SK-N-SH (cell line): ENCODE measurements around the gene FMNL1. TPM values are rescaled to one million over a fixed set of nuclear protein-coding genes. Genes with fewer than 3 reads are reported as not detected.
A peak's percentile ranks its signal among the peaks of the same experiment; 100 is the strongest.

Experiments
- CTCF ChIA-PET: fragments of 300-600, 350-600 bp; formaldehyde crosslinking; extraction: SDS; loops from one replicate; lab custom pipeline; 2021; lab: Yijun Ruan, JAX
- POLR2A ChIA-PET: fragments of 350-600 bp; sonication (Branson Sonifier 250); formaldehyde crosslinking; extraction: SDS; loops from one replicate; lab custom pipeline; 2020; ENCODE audit warnings: antibody characterized with exemption, inconsistent platforms; lab: Yijun Ruan, JAX
- DNase-seq: peaks from one replicate; pipeline ENCODE4 v3.0.0; 2012
- H2AFZ ChIP-seq: fragments of 200-600 bp; sonication (generic); 2 replicates; pipeline ENCODE4 v1.8.1; 2016; ENCODE audit warnings: antibody characterized with exemption, mild to moderate bottlenecking, low read depth
- H3F3A ChIP-seq: fragments of 200-600 bp; sonication (generic); replicated peaks from 2 replicates; pipeline ENCODE3; 2016; ENCODE audit warnings: antibody characterized with exemption, mild to moderate bottlenecking; ENCODE audit not compliant: insufficient read depth
- H3K27ac ChIP-seq, 2 experiments: fragments of 200-500 bp in 1 of 2; fragments of 200-600 bp in 1 of 2; sonication (Bioruptor generic) in 1 of 2; sonication (generic), shearing (Covaris generic) in 1 of 2; 2 replicates each; pipeline versions ENCODE4 v1.5.1 to v1.6.1; 2014 to 2016; ENCODE audit warnings: low read depth in 2 of 2, inconsistent platforms in 1 of 2, low read length in 1 of 2, mild to moderate bottlenecking in 1 of 2, mixed read lengths in 1 of 2
- H3K27me3 ChIP-seq: fragments of 200-600 bp; sonication (generic), shearing (Covaris generic); 2 replicates; pipeline ENCODE4 v1.6.1; 2016; ENCODE audit warnings: mixed run types; ENCODE audit not compliant: insufficient read depth
- H3K36me3 ChIP-seq, 2 experiments: fragments of 200-500 bp in 1 of 2; fragments of 200-600 bp in 1 of 2; sonication (Bioruptor generic) in 1 of 2; sonication (generic) in 1 of 2; replicated peaks in 1 of 2; 2 replicates each; pipeline versions ENCODE3 to v1.5.1; 2014 to 2016; ENCODE audit warnings: low read length in 1 of 2, mild to moderate bottlenecking in 1 of 2; ENCODE audit not compliant: insufficient read depth in 2 of 2, control insufficient read depth in 1 of 2
- H3K4me1 ChIP-seq, 2 experiments: fragments of 200-500 bp in 1 of 2; fragments of 200-600 bp in 1 of 2; sonication (Bioruptor generic) in 1 of 2; sonication (generic), shearing (Covaris generic) in 1 of 2; 2 replicates each; pipeline versions ENCODE4 v1.5.1 to v1.6.1; 2014 to 2016; ENCODE audit warnings: low read depth in 1 of 2, low read length in 1 of 2, mixed run types in 1 of 2; ENCODE audit not compliant: insufficient read depth in 2 of 2, control insufficient read depth in 1 of 2
- H3K4me2 ChIP-seq: fragments of 200-600 bp; sonication (generic), shearing (Covaris generic); 2 replicates; pipeline ENCODE4 v1.6.1; 2017; ENCODE audit warnings: mixed run types
- H3K4me3 ChIP-seq, 2 experiments: fragments of 200-500 bp in 1 of 2; fragments of 200-600 bp in 1 of 2; sonication (Bioruptor generic) in 1 of 2; sonication (generic), shearing (Covaris generic) in 1 of 2; 2 replicates each; pipeline versions ENCODE4 v1.5.1 to v1.8.1; 2014 to 2016; ENCODE audit warnings: low read depth in 2 of 2, inconsistent platforms in 1 of 2, low read length in 1 of 2, mild to moderate bottlenecking in 1 of 2, mixed read lengths in 1 of 2, moderate library complexity in 1 of 2
- H3K79me2 ChIP-seq: fragments of 200-600 bp; sonication (generic); 2 replicates; pipeline ENCODE4 v1.8.1; 2017; ENCODE audit warnings: mild to moderate bottlenecking; ENCODE audit not compliant: insufficient read depth
- H3K9ac ChIP-seq: fragments of 200-600 bp; sonication (generic); 2 replicates; pipeline ENCODE4 v1.6.1; 2017; ENCODE audit warnings: mixed run types
- H3K9me2 ChIP-seq: fragments of 200-600 bp; sonication (generic); 2 replicates; pipeline ENCODE4 v1.6.1; 2017; ENCODE audit warnings: mixed run types
- H3K9me3 ChIP-seq: fragments of 200-600 bp; sonication (generic); 2 replicates; pipeline ENCODE4 v1.6.1; 2017; ENCODE audit warnings: mixed run types, mild to moderate bottlenecking, moderate library complexity
- H4K20me1 ChIP-seq: fragments of 200-600 bp; sonication (generic); 2 replicates; pipeline ENCODE4 v1.6.1; 2017; ENCODE audit warnings: mild to moderate bottlenecking, mixed run types; ENCODE audit not compliant: insufficient read depth
- CTCF ChIP-seq: fragments of 200-600 bp; sonication (generic); IDR thresholded peaks from 2 replicates; pipeline ENCODE4 v1.6.1; 2017; ENCODE audit warnings: antibody characterized with exemption, mild to moderate bottlenecking, moderate library complexity
- EP300 ChIP-seq, 2 experiments: IDR thresholded peaks; 2 replicates each; pipeline versions ENCODE4 v1.4.0 to v1.6.1; 2012; ENCODE audit warnings: borderline replicate concordance in 1 of 2, low read depth in 1 of 2, low read length in 1 of 2
- EZH2phosphoT487 ChIP-seq: fragments of 200-600 bp; sonication (generic); IDR thresholded peaks from 2 replicates; pipeline ENCODE4 v1.6.1; 2017; ENCODE audit warnings: low read depth, mixed run types, mild to moderate bottlenecking, antibody characterized with exemption, moderate library complexity, borderline replicate concordance
- FOSL2 ChIP-seq: IDR thresholded peaks from 2 replicates; pipeline ENCODE4 v1.4.0; 2012; ENCODE audit warnings: low read depth, mild to moderate bottlenecking, moderate library complexity, borderline replicate concordance
- FOXM1 ChIP-seq: IDR thresholded peaks from 2 replicates; pipeline ENCODE4 v1.4.0; 2012; ENCODE audit warnings: low read depth, mild to moderate bottlenecking
- GATA2 ChIP-seq: sonication (generic); formaldehyde crosslinking; IDR thresholded peaks from 2 replicates; pipeline ENCODE4 v1.5.0; 2020; ENCODE audit warnings: mild to moderate bottlenecking, missing genetic modification reagents
- IRF3 ChIP-seq: fragments of 150-350 bp; IDR thresholded peaks from 2 replicates; pipeline ENCODE4 v1.6.1; 2016; ENCODE audit warnings: mild to moderate bottlenecking, low read depth, low read length
- JUND ChIP-seq: IDR thresholded peaks from 2 replicates; pipeline ENCODE4 v1.4.0; 2012
- MEF2A ChIP-seq: IDR thresholded peaks from 2 replicates; pipeline ENCODE4 v1.4.0; 2012; ENCODE audit warnings: low read depth, borderline replicate concordance
- NFIC ChIP-seq: IDR thresholded peaks from 2 replicates; pipeline ENCODE4 v1.4.0; 2012; ENCODE audit warnings: borderline replicate concordance
- NRF1 ChIP-seq: IDR thresholded peaks from 2 replicates; pipeline ENCODE4 v1.6.1; 2012; ENCODE audit warnings: low read depth, mild to moderate bottlenecking, low read length
- RFX5 ChIP-seq: IDR thresholded peaks from 2 replicates; pipeline ENCODE4 v1.6.1; 2012; ENCODE audit warnings: mild to moderate bottlenecking, improper control_type of control experiment, low read length
- SIN3A ChIP-seq: IDR thresholded peaks from 2 replicates; pipeline ENCODE4 v1.6.1; 2012; ENCODE audit warnings: low read depth, mild to moderate bottlenecking, low read length, moderate library complexity, borderline replicate concordance
- SMC3 ChIP-seq: IDR thresholded peaks from 2 replicates; pipeline ENCODE4 v1.6.1; 2012; ENCODE audit warnings: low read depth, low read length, improper control_type of control experiment
- TCF12 ChIP-seq: IDR thresholded peaks from 2 replicates; pipeline ENCODE4 v1.4.0; 2012
- YY1 ChIP-seq: IDR thresholded peaks from 2 replicates; pipeline ENCODE4 v1.4.0; 2012; ENCODE audit warnings: low read depth, mild to moderate bottlenecking
- WGBS: methylation state at CpG from one replicate; pipeline ENCODE4 v1.1.6; 2017; ENCODE audit warnings: low lambda C conversion rate; 5-methylcytosine and 5-hydroxymethylcytosine counted together
- polyA plus RNA-seq, 3 experiments: library from polyadenylated mRNA; depleted of rRNA; stranded (reverse); fragments of >200 nt; gene quantifications; 2 replicates each; pipeline ENCODE4 v1.2.3, GENCODE V29; 2012
- TF ChIP-seq, protein P1 (sequence below): fragments of 150-350 bp; IDR thresholded peaks from 2 replicates; pipeline ENCODE4 v1.6.1; 2017; ENCODE audit warnings: antibody characterized with exemption, low read length, low read depth, borderline replicate concordance
- TF ChIP-seq, protein P2 (sequence below): IDR thresholded peaks from 2 replicates; pipeline ENCODE4; 2012
- TF ChIP-seq, protein P3 (sequence below): IDR thresholded peaks from 2 replicates; pipeline ENCODE4 v1.6.1; 2012; ENCODE audit warnings: mild to moderate bottlenecking, low read depth, low read length, moderate library complexity

FMNL1 gene
- polyA plus RNA-seq, 1 of the 3 experiments (the other 2 are of a cell fraction): 2.8 TPM

- no peak for TF ChIP-seq EZH2phosphoT487
- TF ChIP-seq, protein P1, sequence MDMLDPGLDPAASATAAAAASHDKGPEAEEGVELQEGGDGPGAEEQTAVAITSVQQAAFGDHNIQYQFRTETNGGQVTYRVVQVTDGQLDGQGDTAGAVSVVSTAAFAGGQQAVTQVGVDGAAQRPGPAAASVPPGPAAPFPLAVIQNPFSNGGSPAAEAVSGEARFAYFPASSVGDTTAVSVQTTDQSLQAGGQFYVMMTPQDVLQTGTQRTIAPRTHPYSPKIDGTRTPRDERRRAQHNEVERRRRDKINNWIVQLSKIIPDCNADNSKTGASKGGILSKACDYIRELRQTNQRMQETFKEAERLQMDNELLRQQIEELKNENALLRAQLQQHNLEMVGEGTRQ: no peak
- no peak for TF ChIP-seq MEF2A
- no peak for TF ChIP-seq YY1
Measured at GRCh38 chr17:45284176-45285140, 62.8 kb downstream of the FMNL1 start (continued).

GRCh38 chr17:45286286-45286685 lies 64.6 kb downstream of the FMNL1 start:
- no peak overlapping the region for H3K4me2 ChIP-seq
- ChIA-PET CTCF (interaction anchor here (1.2 to 3.3 kb wide), 6 partner anchors 9 to 99 kb away, joined by 3 to 17 read pairs (median 9); no protein-coding TSS in a partner anchor), POLR2A (no interaction called here)
- no peaks in the 10 kb centered on the region for H3K27me3 ChIP-seq
- H3K27ac ChIP-seq: peak overlapping the region in 1 of 2 experiments; percentile 18; a peak in 1 of 4 replicates
- H3K9ac ChIP-seq: no peak overlapping the region
- H2AFZ ChIP-seq: no peak overlapping the region
- H3F3A ChIP-seq: peaks cover 9% of the 10 kb centered on the region
- no peaks in the 10 kb centered on the region for H3K9me2 ChIP-seq
- no peak for DNase-seq
- H3K9me3 ChIP-seq: no peaks in the 10 kb centered on the region
- 81% methylated on average over 3 of the region's 5 CpGs for WGBS
- peaks cover 20% of the 10 kb centered on the region for H4K20me1 ChIP-seq
- H3K36me3 ChIP-seq: peaks cover 63 to 64% of the 10 kb centered on the region in 2 experiments
- H3K4me3 ChIP-seq: no peak overlapping the region
- H3K79me2 ChIP-seq: peaks cover 36% of the 10 kb centered on the region
- peaks cover 0 to 53% of the 10 kb centered on the region in 2 experiments; a peak in 2 of 4 replicates for H3K4me1 ChIP-seq
- TF ChIP-seq, protein P2, sequence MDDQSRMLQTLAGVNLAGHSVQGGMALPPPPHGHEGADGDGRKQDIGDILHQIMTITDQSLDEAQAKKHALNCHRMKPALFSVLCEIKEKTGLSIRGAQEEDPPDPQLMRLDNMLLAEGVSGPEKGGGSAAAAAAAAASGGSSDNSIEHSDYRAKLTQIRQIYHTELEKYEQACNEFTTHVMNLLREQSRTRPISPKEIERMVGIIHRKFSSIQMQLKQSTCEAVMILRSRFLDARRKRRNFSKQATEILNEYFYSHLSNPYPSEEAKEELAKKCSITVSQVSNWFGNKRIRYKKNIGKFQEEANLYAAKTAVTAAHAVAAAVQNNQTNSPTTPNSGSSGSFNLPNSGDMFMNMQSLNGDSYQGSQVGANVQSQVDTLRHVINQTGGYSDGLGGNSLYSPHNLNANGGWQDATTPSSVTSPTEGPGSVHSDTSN: no peak
- TF ChIP-seq TCF12 (no peak), RFX5 (no peak), EP300 (IDR thresholded peaks at IDR 0.05; ENCODE audit: borderline replicate concordance in 1 of 2, low read depth in 1 of 2, low read length in 1 of 2) (no peak), SMC3 (no peak), FOSL2 (no peak), JUND (no peak), MEF2A (no peak), NRF1 (no peak), IRF3 (no peak), SIN3A (no peak), FOXM1 (no peak), GATA2 (CRISPR knock-in tag) (no peak), NFIC (no peak), CTCF (no peak), EZH2phosphoT487 (no peak)
- TF ChIP-seq, protein P1: no peak
- TF ChIP-seq, protein P3, sequence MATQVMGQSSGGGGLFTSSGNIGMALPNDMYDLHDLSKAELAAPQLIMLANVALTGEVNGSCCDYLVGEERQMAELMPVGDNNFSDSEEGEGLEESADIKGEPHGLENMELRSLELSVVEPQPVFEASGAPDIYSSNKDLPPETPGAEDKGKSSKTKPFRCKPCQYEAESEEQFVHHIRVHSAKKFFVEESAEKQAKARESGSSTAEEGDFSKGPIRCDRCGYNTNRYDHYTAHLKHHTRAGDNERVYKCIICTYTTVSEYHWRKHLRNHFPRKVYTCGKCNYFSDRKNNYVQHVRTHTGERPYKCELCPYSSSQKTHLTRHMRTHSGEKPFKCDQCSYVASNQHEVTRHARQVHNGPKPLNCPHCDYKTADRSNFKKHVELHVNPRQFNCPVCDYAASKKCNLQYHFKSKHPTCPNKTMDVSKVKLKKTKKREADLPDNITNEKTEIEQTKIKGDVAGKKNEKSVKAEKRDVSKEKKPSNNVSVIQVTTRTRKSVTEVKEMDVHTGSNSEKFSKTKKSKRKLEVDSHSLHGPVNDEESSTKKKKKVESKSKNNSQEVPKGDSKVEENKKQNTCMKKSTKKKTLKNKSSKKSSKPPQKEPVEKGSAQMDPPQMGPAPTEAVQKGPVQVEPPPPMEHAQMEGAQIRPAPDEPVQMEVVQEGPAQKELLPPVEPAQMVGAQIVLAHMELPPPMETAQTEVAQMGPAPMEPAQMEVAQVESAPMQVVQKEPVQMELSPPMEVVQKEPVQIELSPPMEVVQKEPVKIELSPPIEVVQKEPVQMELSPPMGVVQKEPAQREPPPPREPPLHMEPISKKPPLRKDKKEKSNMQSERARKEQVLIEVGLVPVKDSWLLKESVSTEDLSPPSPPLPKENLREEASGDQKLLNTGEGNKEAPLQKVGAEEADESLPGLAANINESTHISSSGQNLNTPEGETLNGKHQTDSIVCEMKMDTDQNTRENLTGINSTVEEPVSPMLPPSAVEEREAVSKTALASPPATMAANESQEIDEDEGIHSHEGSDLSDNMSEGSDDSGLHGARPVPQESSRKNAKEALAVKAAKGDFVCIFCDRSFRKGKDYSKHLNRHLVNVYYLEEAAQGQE: no peak
